HCT116 (cell line): Measurements from ENCODE around the gene UBE2E3. TPM values are rescaled to one million over a fixed set of nuclear protein-coding genes. Genes with fewer than 3 reads are reported as not detected.
"Not testable (repeated sequence)": the region's sequence is repeated elsewhere in the genome, so short reads cannot be mapped to it uniquely, and the experiment has no call there.

Source experiments
- ATAC-seq: fragments of 200-7000 bp; cut with Tn5 transposase; 2 replicates; pipeline ENCODE4 v1.9.1; 2020; ENCODE audit warnings: mild to moderate bottlenecking, moderate library complexity
- BruUV-seq: library from RNA; stranded (reverse); fragments of 400-500 nt; replicated peaks from 2 replicates; lab custom pipeline; 2021; lab: Mats Ljungman, UMichigan
- CTCF ChIA-PET: fragments of 300-600 bp; sonication (Branson Sonifier 250); formaldehyde crosslinking; loops from one replicate; lab custom pipeline; 2021; ENCODE audit warnings: antibody characterized with exemption; lab: Charles Lee
- POLR2A ChIA-PET: fragments of 300-600, 350-600 bp; sonication (Branson Sonifier 250); formaldehyde crosslinking; loops from one replicate; lab custom pipeline; 2021; ENCODE audit warnings: antibody characterized with exemption; lab: Charles Lee
- RAD21 ChIA-PET, 2 experiments: fragments of 300-600 bp; sonication (Branson Sonifier 250); formaldehyde crosslinking; loops; one replicate each; lab custom pipeline; 2023; ENCODE audit warnings: low total read pairs in 2 of 2; ENCODE audit not compliant: uncharacterized antibody in 2 of 2, unreplicated experiment in 2 of 2, low non-redundant PET in 1 of 2; lab: Charles Lee
- DNase-seq: peaks from one replicate; pipeline ENCODE4 v3.0.0-alpha.2; 2010; ENCODE audit warnings: low read depth, low spot score
- H2AFZ ChIP-seq: fragments of 200-600 bp; shearing (Covaris generic), sonication (generic); 2 replicates; pipeline ENCODE4 v1.6.1; 2017; ENCODE audit warnings: low read depth, mixed run types, mixed read lengths, antibody characterized with exemption, low read length; ENCODE audit not compliant: poor library complexity, severe bottlenecking
- H3K27ac ChIP-seq: 2 replicates; pipeline ENCODE4 v1.5.1; 2012; ENCODE audit warnings: low read depth, low read length
- H3K27me3 ChIP-seq: fragments of 200-600 bp; sonication (generic); 2 replicates; pipeline ENCODE4 v1.6.1; 2016; ENCODE audit warnings: mixed run types, low read length, mixed read lengths; ENCODE audit not compliant: insufficient read depth
- H3K36me3 ChIP-seq, 2 experiments: fragments of 200-500 bp in 1 of 2; fragments of 200-600 bp in 1 of 2; sonication (Bioruptor generic) in 1 of 2; sonication (generic) in 1 of 2; 2 replicates each; pipeline versions ENCODE4 v1.5.1 to v1.6.1; 2014 to 2016; ENCODE audit warnings: low read length in 2 of 2, inconsistent platforms in 1 of 2, mixed read lengths in 1 of 2, mixed run types in 1 of 2; ENCODE audit not compliant: insufficient read depth in 2 of 2, control insufficient read depth in 1 of 2
- H3K4me1 ChIP-seq, 2 experiments: fragments of 200-600 bp in 1 of 2; sonication (generic) in 1 of 2; 2 replicates each; pipeline versions ENCODE4 v1.5.1 to v1.6.1; 2012 to 2017; ENCODE audit warnings: low read length in 2 of 2, inconsistent platforms in 1 of 2, mild to moderate bottlenecking in 1 of 2, mixed read lengths in 1 of 2, mixed run types in 1 of 2, moderate library complexity in 1 of 2; ENCODE audit not compliant: insufficient read depth in 2 of 2, control insufficient read depth in 1 of 2
- H3K4me2 ChIP-seq: fragments of 200-600 bp; sonication (generic); 2 replicates; pipeline ENCODE4 v1.6.1; 2017; ENCODE audit warnings: mixed run types, low read length, mixed read lengths
- H3K4me3 ChIP-seq, 2 experiments: fragments of 200-600 bp in 1 of 2; sonication (generic) in 1 of 2; replicated peaks in 1 of 2; 2 replicates each; pipeline ENCODE4 v1.5.1; 2011 to 2016; ENCODE audit warnings: low read length in 2 of 2, control low read depth in 1 of 2, low read depth in 1 of 2, mild to moderate bottlenecking in 1 of 2, mixed read lengths in 1 of 2, mixed run types in 1 of 2
- H3K79me2 ChIP-seq: fragments of 200-600 bp; sonication (generic); 2 replicates; pipeline ENCODE4 v1.6.1; 2017; ENCODE audit warnings: mild to moderate bottlenecking, mixed run types, low read length, moderate library complexity, mixed read lengths; ENCODE audit not compliant: insufficient read depth
- H3K9ac ChIP-seq: fragments of 200-600 bp; sonication (generic); 2 replicates; pipeline ENCODE4 v1.6.1; 2016; ENCODE audit warnings: low read length, mixed read lengths
- H3K9me2 ChIP-seq: fragments of 200-600 bp; sonication (generic), shearing (Covaris generic); 2 replicates; pipeline ENCODE4 v1.6.1; 2017; ENCODE audit warnings: mixed run types, mild to moderate bottlenecking, moderate library complexity; ENCODE audit not compliant: insufficient read depth
- H3K9me3 ChIP-seq, 2 experiments: fragments of 200-500 bp in 1 of 2; fragments of 200-600 bp in 1 of 2; sonication (Bioruptor generic) in 1 of 2; sonication (generic) in 1 of 2; 2 replicates each; pipeline ENCODE4 v1.6.1; 2014 to 2017; ENCODE audit warnings: low read length in 2 of 2, mixed read lengths in 2 of 2, inconsistent platforms in 1 of 2, low read depth in 1 of 2, mild to moderate bottlenecking in 1 of 2, mixed run types in 1 of 2, moderate library complexity in 1 of 2; ENCODE audit not compliant: control insufficient read depth in 1 of 2, insufficient read depth in 1 of 2
- H4K20me1 ChIP-seq: fragments of 200-600 bp; sonication (generic), shearing (Covaris generic); 2 replicates; pipeline ENCODE4 v1.6.1; 2017; ENCODE audit warnings: mixed run types, mild to moderate bottlenecking, moderate library complexity; ENCODE audit not compliant: insufficient read depth
- CEBPB ChIP-seq: IDR thresholded peaks from 2 replicates; pipeline ENCODE4 v1.6.1; 2012; ENCODE audit warnings: low read depth
- JUND ChIP-seq: IDR thresholded peaks from 2 replicates; pipeline ENCODE4 v1.6.1; 2012
- POLR2A ChIP-seq: IDR thresholded peaks from 2 replicates; pipeline ENCODE4 v1.7.0; 2011; ENCODE audit warnings: borderline replicate concordance; ENCODE audit not compliant: insufficient read depth, insufficient read length; ENCODE audit errors: extremely low read depth
- TCF7L2 ChIP-seq: IDR thresholded peaks from 2 replicates; pipeline ENCODE4 v1.7.0; 2011; ENCODE audit warnings: borderline replicate concordance, inconsistent platforms; ENCODE audit not compliant: insufficient read depth, insufficient read length; ENCODE audit errors: extremely low read depth
- intact Hi-C: fragments of 100-400 bp; cut with micrococcal nuclease; formaldehyde crosslinking; loops from 2 replicates; pipeline ENCODE4 v1.10.0; 2022
- total RNA-seq: library from RNA; stranded (reverse); gene quantifications from one replicate; pipeline ENCODE4 v1.2.1, GENCODE V29; 2021; ENCODE audit not compliant: unreplicated experiment
- TF ChIP-seq, protein P1 (sequence below): IDR thresholded peaks from 2 replicates; pipeline ENCODE4 v1.6.1; 2012
- TF ChIP-seq, protein P2 (sequence below): IDR thresholded peaks from 2 replicates; pipeline ENCODE4 v1.6.1; 2012

UBE2E3 gene
- total RNA-seq, 1 experiment from 2014 or later, result 64.2 TPM

DNA sequence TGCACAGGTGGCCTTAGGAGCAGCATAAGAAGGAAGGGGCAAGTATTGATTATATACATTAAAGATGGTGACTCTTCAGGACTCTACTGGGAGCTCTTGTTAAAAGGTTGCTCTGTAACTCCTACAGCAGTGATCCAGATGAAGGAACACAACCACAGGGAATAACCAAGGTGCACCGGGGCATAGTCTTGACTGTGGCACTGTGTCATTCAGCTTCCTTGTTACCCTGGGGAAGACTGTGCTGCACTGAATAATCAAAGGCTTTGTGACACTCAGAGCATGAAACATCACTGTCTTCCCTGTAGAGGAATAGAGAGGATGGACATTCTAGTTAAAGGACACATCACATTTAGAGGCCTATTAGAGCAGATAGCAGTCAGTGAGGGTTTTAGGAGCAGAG, 105.3 kb downstream of the UBE2E3 start:
- Histone ChIP-seq H3K9ac (no peak overlapping the region), H4K20me1 (no peaks in the 10 kb centered on the region), H3K9me2 (no peaks in the 10 kb centered on the region), H3K4me1 (no peaks in the 10 kb centered on the region), H3K36me3 (no peaks in the 10 kb centered on the region), H2AFZ (no peak overlapping the region), H3K27me3 (no peaks in the 10 kb centered on the region), H3K4me2 (no peak overlapping the region), H3K4me3 (no peak overlapping the region), H3K27ac (no peak overlapping the region), H3K79me2 (no peaks in the 10 kb centered on the region), H3K9me3 (no peaks in the 10 kb centered on the region)
- intact Hi-C loops, result no loop called here
- TF ChIP-seq POLR2A (no peak), CEBPB (no peak), TCF7L2 (no peak), JUND (no peak)
- TF ChIP-seq, protein P1, sequence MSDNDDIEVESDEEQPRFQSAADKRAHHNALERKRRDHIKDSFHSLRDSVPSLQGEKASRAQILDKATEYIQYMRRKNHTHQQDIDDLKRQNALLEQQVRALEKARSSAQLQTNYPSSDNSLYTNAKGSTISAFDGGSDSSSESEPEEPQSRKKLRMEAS, result no peak
- TF ChIP-seq, protein P2, sequence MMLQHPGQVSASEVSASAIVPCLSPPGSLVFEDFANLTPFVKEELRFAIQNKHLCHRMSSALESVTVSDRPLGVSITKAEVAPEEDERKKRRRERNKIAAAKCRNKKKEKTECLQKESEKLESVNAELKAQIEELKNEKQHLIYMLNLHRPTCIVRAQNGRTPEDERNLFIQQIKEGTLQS, result no peak
- DNase-seq (no peak), ATAC-seq (no peak)
- ChIA-PET POLR2A (no interaction called here), CTCF (interaction anchor here (1.6 kb wide), 1 partner anchor 9 kb away, joined by 3 read pairs; no protein-coding TSS in a partner anchor), RAD21 (no interaction called here)
- no TSS peak for BruUV-seq

- H4K20me1 ChIP-seq, intact Hi-C loops, H3K9me3 ChIP-seq, RAD21 ChIA-PET, H3K4me2 ChIP-seq, H3K9ac ChIP-seq, H3K4me3 ChIP-seq, DNase-seq, ATAC-seq, H3K79me2 ChIP-seq, H2AFZ ChIP-seq, H3K4me1 ChIP-seq, H3K9me2 ChIP-seq, H3K36me3 ChIP-seq, CTCF ChIA-PET, BruUV-seq, POLR2A ChIA-PET, H3K27ac ChIP-seq, H3K27me3 ChIP-seq: not testable (repeated sequence)
Measured at GRCh38 chr2:181091920-181092319, 111.5 kb downstream of the UBE2E3 start.
